HEK293 (cell line): ENCODE results near the gene POLD3.

ENCODE experiments used
- CTCF ChIP-seq: fragments of 450-650 bp; formaldehyde crosslinking; IDR thresholded peaks from 2 replicates; pipeline ENCODE4 v1.5.1; 2016; ENCODE audit warnings: missing biosample characterization, missing genetic modification characterization
- FEZF1 ChIP-seq: fragments of 450-650 bp; formaldehyde crosslinking; IDR thresholded peaks from 2 replicates; pipeline ENCODE4 v1.5.1; 2016; ENCODE audit warnings: missing biosample characterization, missing genetic modification characterization

- TF ChIP-seq FEZF1 (no peak), CTCF (tag by site-specific recombination) (no peak)
Observed at GRCh38 chr11:74685338-74685737, 93.0 kb downstream of the POLD3 start.
